Ovary (tissue), 3 donors: ENCODE results near the gene UNC13C.

Source experiments
- CTCF ChIP-seq, 3 donors: fragments of 450-650 bp in 2 of 3; fragments of 200-600 bp in 1 of 3; IDR thresholded peaks; one replicate each; pipeline versions ENCODE4 v1.5.1 to v1.8.0; 2016 to 2022; ENCODE audit warnings: antibody characterized with exemption in 3 of 3, mild to moderate bottlenecking in 1 of 3
- POLR2A ChIP-seq: fragments of 450-650 bp; IDR thresholded peaks from one replicate; pipeline ENCODE4 v1.6.1; 2017; ENCODE audit warnings: antibody characterized with exemption, mild to moderate bottlenecking, moderate library complexity
- donor health status: DM: no; HTN: no; CAD: no.

- TF ChIP-seq CTCF (IDR thresholded peaks at IDR 0.05) = no peak
- no peak for TF ChIP-seq POLR2A
Observed at GRCh38 chr15:54280726-54281125, 302.5 kb downstream of the UNC13C start.
